Measurements from ENCODE around the gene SYP. TPM values are rescaled to one million over a fixed set of nuclear protein-coding genes. Genes with fewer than 3 reads are reported as not detected.

The SYP gene
- total and polyA plus RNA-seq, 9 of the 15 experiments (the other 6 are each of a cell fraction or from before 2014, with no cell fraction given) = 0.48 to 5.1 (median 2.6) TPM

GRCh38 chrX:49163555-49164419, 36.2 kb downstream of the SYP start (continued):
- TF ChIP-seq ZNF586 (CRISPR knock-in tag; conservative IDR thresholded peaks at IDR 0.05) = no peak
- no peak for TF ChIP-seq U2AF2 (optimal IDR thresholded peaks at IDR 0.05; ENCODE audit: low read depth, low read length)
- no peak for TF ChIP-seq TEAD4 (IDR thresholded peaks at IDR 0.05; ENCODE audit: low read length)
- no peak for TF ChIP-seq TEAD4 (CRISPR knock-in tag; IDR thresholded peaks at IDR 0.05; ENCODE audit: borderline replicate concordance)
- TF ChIP-seq HDAC2 (IDR thresholded peaks at IDR 0.05) = no peak
- TF ChIP-seq MEIS2 (IDR thresholded peaks at IDR 0.05; ENCODE audit: partially characterized antibody) = peak; percentile 25
- no peak for TF ChIP-seq ZSCAN29 (IDR thresholded peaks at IDR 0.05)
- peak; percentile 61 for TF ChIP-seq FOSL1 (tag; conservative IDR thresholded peaks at IDR 0.05)
- peak; percentile 81 for TF ChIP-seq CREM (IDR thresholded peaks at IDR 0.05; ENCODE audit: low read depth)
- TF ChIP-seq KAT8 (IDR thresholded peaks at IDR 0.05; ENCODE audit: low read depth) = no peak
- TF ChIP-seq TFE3 (CRISPR knock-in tag; IDR thresholded peaks at IDR 0.05) = no peak
- TF ChIP-seq EP400 (IDR thresholded peaks at IDR 0.05) = peak; percentile 49; the same call in 1 of the 2 replicates
- TF ChIP-seq MEF2A (IDR thresholded peaks at IDR 0.05; ENCODE audit: control insufficient read depth, low read depth, low read length) = no peak
- no peak for TF ChIP-seq FOXJ2 (tag; IDR thresholded peaks at IDR 0.05)
- TF ChIP-seq GTF3C2 (IDR thresholded peaks at IDR 0.05; ENCODE audit: borderline replicate concordance, extremely low read depth, insufficient read length) = no peak
- no peak for TF ChIP-seq ATF4 (CRISPR knock-in tag; IDR thresholded peaks at IDR 0.05)
- no peak for TF ChIP-seq SMARCA5 (IDR thresholded peaks at IDR 0.05)
- peak; percentile 86 for TF ChIP-seq TOE1 (IDR thresholded peaks at IDR 0.05; ENCODE audit: borderline replicate concordance)
- no peak for TF ChIP-seq TOE1 (CRISPR knock-in tag; IDR thresholded peaks at IDR 0.05; ENCODE audit: borderline replicate concordance, low read depth)
- TF ChIP-seq KDM4B (IDR thresholded peaks at IDR 0.05; ENCODE audit: borderline replicate concordance in 2 of 2, low read depth in 1 of 2) = no peak
- peak; percentile 28 for TF ChIP-seq POLR2B (IDR thresholded peaks at IDR 0.05; ENCODE audit: low read depth, partially characterized antibody)
- TF ChIP-seq PKNOX1 (IDR thresholded peaks at IDR 0.05) = peak; percentile 90
- no peak for TF ChIP-seq ZNF780A (CRISPR knock-in tag; IDR thresholded peaks at IDR 0.05)
